BLaER1 treated with 17β-estradiol and CSF1 and Interleukin-3, amounts not matched to agents 10 nM and 100 nM (cell line): ENCODE measurements around the gene SHF.
A peak's percentile ranks its signal among the peaks of the same experiment; 100 is the strongest.

Experiments
- H3K27ac ChIP-seq, 11 experiments: shearing (Covaris generic); formaldehyde crosslinking; 2 replicates each; pipeline ENCODE4 v1.8.1; 2022
- H3K27me3 ChIP-seq, 11 experiments: shearing (Covaris generic); formaldehyde crosslinking; 2 replicates each; pipeline ENCODE4 v1.8.1; 2022
- H3K36me3 ChIP-seq, 11 experiments: shearing (Covaris generic); formaldehyde crosslinking; 2 replicates each; pipeline ENCODE4 v1.8.1; 2022
- H3K4me1 ChIP-seq, 10 experiments: shearing (Covaris generic); formaldehyde crosslinking; 2 replicates each; pipeline ENCODE4 v1.8.1; 2022
- H3K4me2 ChIP-seq, 11 experiments: shearing (Covaris generic); formaldehyde crosslinking; 2 replicates each; pipeline ENCODE4 v1.8.1; 2022
- H3K4me3 ChIP-seq, 10 experiments: shearing (Covaris generic); formaldehyde crosslinking; 2 replicates each; pipeline ENCODE4 v1.8.1; 2022
- H3K9ac ChIP-seq, 11 experiments: shearing (Covaris generic); formaldehyde crosslinking; 2 replicates each; pipeline ENCODE4 v1.8.1; 2022
- H3K9me3 ChIP-seq, 11 experiments: shearing (Covaris generic); formaldehyde crosslinking; replicated peaks in 1 of 11; 2 replicates each; pipeline ENCODE4 v1.8.1; 2022
- H4K20me1 ChIP-seq, 11 experiments: shearing (Covaris generic); formaldehyde crosslinking; 2 replicates each; pipeline ENCODE4 v1.8.1; 2022
- Cebpa-rat ChIP-seq, 11 experiments: shearing (Covaris generic); IDR thresholded peaks; 2 replicates each; pipeline ENCODE4 v1.8.1; 2022

SHF gene

DNA sequence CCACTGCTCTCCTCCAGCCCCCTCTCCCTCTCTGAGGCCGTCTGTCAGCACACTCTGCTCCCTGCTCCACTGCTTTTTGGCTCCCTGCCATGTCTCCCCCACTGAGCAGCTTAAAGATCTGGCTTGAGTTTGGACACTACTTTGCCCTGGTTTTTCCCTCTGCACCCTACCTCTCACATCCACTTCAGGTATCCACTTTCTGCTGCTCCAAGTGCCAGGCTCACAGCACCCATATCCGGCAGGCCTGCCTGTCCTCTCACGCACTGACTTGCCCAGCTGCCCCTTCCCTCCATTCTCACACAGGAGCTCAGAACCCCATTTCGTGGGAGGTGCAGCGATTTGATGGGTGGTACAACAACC is 54.2 kb downstream of the SHF start:
- no peak for TF ChIP-seq Cebpa-rat (IDR thresholded peaks at IDR 0.05)
- H3K4me2 ChIP-seq: 0 out of 22 replicates have a peak overlapping the region, but pooled peaks of 1 of the 11 experiments have one; percentile 10

DNA sequence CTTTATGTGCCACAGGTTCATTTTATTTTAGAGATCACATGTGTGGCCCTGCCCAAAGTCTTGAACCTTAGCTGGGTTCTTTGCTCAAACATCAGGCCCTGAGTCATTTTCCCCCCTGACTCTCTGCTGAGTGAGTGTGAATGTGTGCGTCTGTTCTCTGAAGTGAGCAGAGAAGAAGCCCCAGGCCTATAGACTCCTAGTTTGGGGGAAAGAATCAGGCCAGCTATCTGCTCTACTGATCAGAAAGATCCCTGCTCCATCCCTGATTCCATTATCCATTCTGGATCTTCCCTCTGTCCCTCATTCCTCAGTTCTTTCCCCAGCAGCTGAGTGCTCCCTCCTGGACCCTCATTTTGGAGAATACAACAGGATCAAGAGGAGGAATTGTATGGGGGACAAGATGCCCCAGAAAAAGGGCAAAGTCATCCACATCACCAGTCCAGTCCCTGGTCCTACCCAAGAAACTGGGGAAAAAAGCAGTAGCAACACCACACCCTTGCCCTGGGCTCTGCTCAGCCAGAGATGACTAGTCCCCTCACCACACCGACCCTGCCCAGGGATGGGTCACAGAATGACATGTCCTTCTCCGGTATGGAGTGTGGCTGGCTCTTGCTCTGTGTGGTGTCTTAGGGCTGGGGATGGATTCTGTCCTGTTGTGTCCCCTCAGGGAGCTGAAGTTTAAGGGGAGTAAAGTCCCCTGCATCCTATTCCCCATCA is 54.8 kb downstream of the SHF start:
- no peak for TF ChIP-seq Cebpa-rat (IDR thresholded peaks at IDR 0.05)
- H3K9ac ChIP-seq: no peak overlapping the region
- peaks cover 0 to 8% (median 5%) of the 10 kb centered on the region in 11 experiments; a peak in 7 of 22 replicates for H3K9me3 ChIP-seq
- no peak overlapping the region for H3K4me2 ChIP-seq
- no peak overlapping the region for H3K27ac ChIP-seq
- peaks cover 0 to 7% (median 4%) of the 10 kb centered on the region in 11 experiments; a peak in 7 of 22 replicates for H3K27me3 ChIP-seq
- peaks cover 0 to 12% (median 0%) of the 10 kb centered on the region in 10 experiments; a peak in 5 of 20 replicates for H3K4me1 ChIP-seq
- H3K36me3 ChIP-seq: no peaks in the 10 kb centered on the region
- H3K4me3 ChIP-seq: no peak overlapping the region
- no peaks in the 10 kb centered on the region for H4K20me1 ChIP-seq

More for the DNA sequence above, 54.2 kb downstream of the SHF start:
- Histone ChIP-seq H3K4me1 (peaks cover 0 to 12% (median 0%) of the 10 kb centered on the region in 10 experiments; a peak in 5 of 20 replicates), H3K27me3 (peaks cover 0 to 7% (median 4%) of the 10 kb centered on the region in 11 experiments; a peak in 7 of 22 replicates), H3K36me3 (no peaks in the 10 kb centered on the region), H3K9me3 (peaks cover 0 to 8% (median 5%) of the 10 kb centered on the region in 11 experiments; a peak in 7 of 22 replicates), H3K27ac (no peak overlapping the region), H4K20me1 (no peaks in the 10 kb centered on the region), H3K4me3 (no peak overlapping the region), H3K9ac (no peak overlapping the region)

DNA sequence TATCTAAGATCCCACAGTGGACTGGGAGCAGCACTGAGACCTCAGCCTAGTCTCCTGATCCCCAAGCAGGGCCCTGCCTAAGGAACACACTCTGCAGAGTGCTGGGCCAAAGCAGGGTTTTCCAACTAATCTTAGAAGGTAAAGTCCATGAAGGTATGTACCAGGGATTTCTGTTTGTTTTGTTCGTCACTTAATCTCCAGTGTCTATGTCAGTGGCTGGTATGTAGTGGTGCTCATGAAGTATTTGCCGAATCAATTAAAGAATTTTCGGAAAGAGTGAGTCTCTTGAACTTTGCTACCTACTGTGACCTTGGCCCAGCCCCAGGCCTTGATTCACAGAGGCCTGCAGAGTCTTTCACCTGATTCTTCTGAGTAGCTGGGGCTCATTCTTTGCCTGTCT is 56.3 kb downstream of the SHF start:
- H3K4me3 ChIP-seq: no peak overlapping the region

DNA sequence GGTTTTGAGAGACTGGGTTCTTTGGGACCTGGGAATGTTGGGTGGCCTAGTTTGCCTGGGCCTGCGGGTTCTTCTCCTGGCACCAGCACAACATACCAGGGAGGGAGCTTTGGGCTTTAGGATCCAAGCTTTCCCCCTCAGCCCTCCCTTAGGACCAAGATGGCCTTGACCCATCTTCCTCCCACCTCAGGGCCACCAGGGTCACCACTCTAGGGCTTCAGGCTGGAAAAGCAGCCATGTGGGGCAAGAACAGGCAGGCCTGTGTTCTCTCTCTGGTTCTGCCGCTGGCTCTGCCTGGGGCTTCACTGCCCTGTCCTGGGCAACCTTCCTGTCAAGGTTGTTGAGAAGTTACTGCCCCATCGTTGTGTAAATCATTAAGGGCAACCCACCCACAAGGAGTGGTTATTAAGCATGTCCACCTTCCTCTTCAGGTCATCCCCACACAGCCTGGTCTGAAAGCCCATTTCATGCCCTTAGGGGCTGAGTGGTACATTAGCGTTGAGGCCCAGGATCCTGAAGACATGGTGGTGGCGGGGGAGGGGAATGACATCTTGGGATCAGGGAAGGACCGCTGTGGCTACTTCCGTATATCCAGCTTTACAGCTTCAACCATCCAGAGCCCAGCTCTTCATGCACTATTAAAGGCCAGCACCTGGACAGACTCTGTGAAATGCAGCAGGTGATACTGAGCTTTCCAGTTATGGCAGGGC is 57.3 kb downstream of the SHF start:
- peaks cover 0 to 6% (median 0%) of the 10 kb centered on the region in 10 experiments; a peak in 2 of 20 replicates for H3K4me1 ChIP-seq
- H3K4me2 ChIP-seq: no peak overlapping the region
- H3K9me3 ChIP-seq: peaks cover 0 to 8% (median 5%) of the 10 kb centered on the region in 11 experiments; a peak in 7 of 22 replicates
- TF ChIP-seq Cebpa-rat (IDR thresholded peaks at IDR 0.05): no peak
- H3K36me3 ChIP-seq: no peaks in the 10 kb centered on the region
- peaks cover 0 to 7% (median 4%) of the 10 kb centered on the region in 11 experiments; a peak in 7 of 22 replicates for H3K27me3 ChIP-seq
- H3K9ac ChIP-seq: no peak overlapping the region
- no peaks in the 10 kb centered on the region for H4K20me1 ChIP-seq
- no peak overlapping the region for H3K27ac ChIP-seq
- no peak overlapping the region for H3K4me3 ChIP-seq

More for the DNA sequence above, 56.3 kb downstream of the SHF start:
- Histone ChIP-seq H3K9ac (no peak overlapping the region), H3K36me3 (no peaks in the 10 kb centered on the region), H3K9me3 (peaks cover 0 to 8% (median 5%) of the 10 kb centered on the region in 11 experiments; a peak in 7 of 22 replicates), H3K4me1 (peaks cover 0 to 8% (median 0%) of the 10 kb centered on the region in 10 experiments; a peak in 5 of 20 replicates), H3K27me3 (peaks cover 0 to 7% (median 4%) of the 10 kb centered on the region in 11 experiments; a peak in 7 of 22 replicates), H3K27ac (no peak overlapping the region), H4K20me1 (no peaks in the 10 kb centered on the region), H3K4me2 (no peak overlapping the region)
- TF ChIP-seq Cebpa-rat (IDR thresholded peaks at IDR 0.05): no peak

DNA sequence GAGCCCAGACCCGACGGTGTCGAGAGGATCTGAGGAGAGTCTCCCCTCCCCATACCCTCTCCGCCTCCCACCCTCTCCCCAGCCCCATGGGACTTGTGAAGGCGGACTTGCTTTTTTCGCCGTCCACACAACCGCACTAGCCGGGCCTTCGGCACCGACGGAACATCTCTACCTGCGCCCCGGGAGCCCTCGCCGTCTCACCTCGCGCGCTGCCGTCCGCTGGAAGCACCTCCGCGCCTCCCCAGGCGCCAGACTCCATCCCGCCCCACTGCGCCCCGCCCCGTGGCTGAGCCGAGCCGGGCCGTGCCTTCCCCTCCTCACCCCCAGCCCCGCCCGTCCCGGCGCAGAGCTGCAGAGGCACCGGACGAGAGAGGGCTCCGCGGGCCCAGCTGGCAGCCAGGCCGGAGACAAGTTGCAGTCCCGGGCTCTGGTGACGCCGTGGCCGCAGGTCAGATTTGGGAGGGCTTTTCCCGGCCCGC is 58.1 kb downstream of the SHF start, which contains the start of the genes DUOX1 and DUOXA1:
TSS of gene DUOX1 (plus strand) at position 344 of the 479 bp plus-strand sequence. CDS start 1,973 bp downstream, outside the sequence.
TSS of gene DUOXA1 (minus strand) at position 229 of the 479 bp plus-strand sequence. CDS start 6,865 bp downstream, outside the sequence.
- Histone ChIP-seq H3K9ac (no peak within 1 kb of the TSS), H3K36me3 (no peaks in the 10 kb centered on the region), H3K9me3 (peaks cover 0 to under 1% (median 0%) of the 10 kb centered on the region in 11 experiments; a peak in 1 of 22 replicates), H4K20me1 (no peaks in the 10 kb centered on the region), H3K4me3 (no peak within 1 kb of the TSS), H3K4me2 (no peak within 1 kb of the TSS), H3K27me3 (peaks cover 0 to under 1% (median 0%) of the 10 kb centered on the region in 11 experiments; a peak in 1 of 22 replicates), H3K27ac (no peak within 1 kb of the TSS), H3K4me1 (peaks cover 0 to 6% (median 0%) of the 10 kb centered on the region in 10 experiments; a peak in 2 of 20 replicates)
- no peak for TF ChIP-seq Cebpa-rat (IDR thresholded peaks at IDR 0.05)

DNA sequence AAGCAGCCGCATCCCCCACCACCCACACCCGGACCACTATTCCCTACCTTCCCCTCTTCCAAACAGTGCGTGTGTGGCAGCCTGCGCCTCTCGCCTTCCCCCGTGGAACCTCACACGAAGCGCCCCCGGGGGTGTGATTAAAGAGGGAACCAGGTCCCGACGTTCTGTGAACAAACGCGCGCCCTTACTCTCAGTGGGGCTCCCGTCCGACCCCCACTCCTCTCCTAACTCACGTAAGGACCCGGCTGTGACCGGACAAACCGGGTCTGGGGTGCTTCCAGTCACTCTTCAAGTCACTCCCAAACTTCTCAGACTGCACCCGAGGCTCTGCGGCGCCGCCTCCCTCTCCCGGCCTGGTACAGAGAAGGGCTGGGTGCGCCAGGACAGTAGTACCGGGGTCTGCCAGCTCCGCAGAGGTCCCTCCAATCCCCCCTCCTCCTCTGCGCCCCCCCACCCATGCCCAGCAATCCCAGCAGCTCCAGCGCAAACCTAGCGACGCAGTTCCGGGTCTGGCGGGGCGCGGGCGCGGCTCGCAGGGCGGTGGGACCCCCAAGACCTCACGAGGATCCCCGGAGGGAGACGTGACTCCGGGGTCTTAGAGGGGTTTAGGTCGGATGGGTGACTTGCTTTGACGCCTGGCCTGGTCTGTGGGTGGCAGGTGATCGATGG is 58.7 kb downstream of the SHF start:
- Histone ChIP-seq H3K36me3 (no peaks in the 10 kb centered on the region), H3K4me1 (peaks cover 0 to 6% (median 0%) of the 10 kb centered on the region in 10 experiments; a peak in 2 of 20 replicates), H3K27me3 (no peaks in the 10 kb centered on the region), H3K4me2 (no peak overlapping the region), H3K27ac (no peak overlapping the region), H3K9ac (no peak overlapping the region), H3K4me3 (no peak overlapping the region), H4K20me1 (no peaks in the 10 kb centered on the region), H3K9me3 (no peaks in the 10 kb centered on the region)
- no peak for TF ChIP-seq Cebpa-rat (IDR thresholded peaks at IDR 0.05)

DNA sequence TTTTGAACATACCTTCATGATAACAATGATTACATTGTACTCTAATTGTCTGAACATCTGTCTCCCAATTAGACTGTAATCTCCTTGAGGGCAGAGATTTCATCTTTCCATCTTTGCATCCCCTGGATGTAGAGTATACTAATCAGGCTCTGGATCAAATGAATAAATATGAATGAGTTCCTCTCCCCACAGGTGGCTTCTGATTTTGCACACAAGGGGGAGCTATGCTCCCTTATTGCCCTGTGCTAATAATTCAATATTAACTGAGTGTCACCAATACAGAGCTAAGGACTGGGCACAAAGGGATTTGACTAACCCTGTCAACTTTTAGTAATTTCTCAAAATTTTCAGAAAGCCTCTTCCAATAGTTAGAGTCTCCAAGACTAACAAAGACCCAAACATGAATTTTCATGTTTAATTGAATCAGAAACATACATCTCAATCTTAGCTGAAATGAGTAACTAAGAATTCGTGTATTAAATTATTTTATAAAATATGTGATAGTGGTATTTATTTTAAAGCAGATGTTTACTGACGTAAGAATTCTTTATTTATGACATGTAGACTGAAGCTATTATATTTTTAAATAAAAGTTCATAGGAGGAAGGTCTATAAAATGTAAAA is 61.1 kb downstream of the SHF start:
- H3K9me3 ChIP-seq: no peaks in the 10 kb centered on the region
- H3K27me3 ChIP-seq: no peaks in the 10 kb centered on the region
- TF ChIP-seq Cebpa-rat (IDR thresholded peaks at IDR 0.05): no peak
- H4K20me1 ChIP-seq: no peaks in the 10 kb centered on the region
- no peak overlapping the region for H3K4me3 ChIP-seq
- peaks cover 0 to 11% (median 3%) of the 10 kb centered on the region in 10 experiments; a peak in 9 of 20 replicates for H3K4me1 ChIP-seq
- H3K27ac ChIP-seq: no peak overlapping the region
- H3K9ac ChIP-seq: no peak overlapping the region
- H3K4me2 ChIP-seq: no peak overlapping the region
- H3K36me3 ChIP-seq: no peaks in the 10 kb centered on the region

DNA sequence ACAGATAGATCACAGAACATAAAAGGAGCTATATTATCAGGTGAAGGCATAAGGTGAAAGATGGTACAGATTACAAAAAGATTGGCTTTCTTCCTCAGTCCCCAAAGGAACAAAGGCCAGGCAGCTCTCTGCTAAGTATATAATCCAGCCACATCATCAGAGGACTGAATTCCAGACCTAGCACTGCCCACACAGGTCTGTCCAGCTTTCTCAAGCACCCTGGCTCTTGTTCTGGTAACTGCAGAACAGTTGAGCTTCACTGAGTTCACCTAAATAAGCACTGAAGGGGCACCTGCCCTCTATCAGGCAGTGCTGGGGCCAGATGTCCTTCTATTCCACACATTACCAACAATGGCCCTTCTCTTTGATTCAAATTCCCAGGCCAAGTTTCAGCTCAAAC is 64.4 kb downstream of the SHF start:
- Histone ChIP-seq H3K4me1 (peaks cover 0 to 18% (median 5%) of the 10 kb centered on the region in 10 experiments; a peak in 9 of 20 replicates), H3K4me3 (no peak overlapping the region), H3K4me2 (no peak overlapping the region), H4K20me1 (no peaks in the 10 kb centered on the region), H3K27me3 (no peaks in the 10 kb centered on the region), H3K9ac (no peak overlapping the region), H3K9me3 (no peaks in the 10 kb centered on the region), H3K27ac (no peak overlapping the region), H3K36me3 (no peaks in the 10 kb centered on the region)
- no peak for TF ChIP-seq Cebpa-rat (IDR thresholded peaks at IDR 0.05)
